HG03457 (cell line): ENCODE data around the gene RCSD1.
"Not testable (repeated sequence)": the region's sequence is repeated elsewhere in the genome, so short reads cannot be mapped to it uniquely, and the experiment has no call there.

Experiments
- ATAC-seq: cut with Tn5 transposase; IDR thresholded peaks from one replicate; pipeline ENCODE4 v1.9.1; 2021; ENCODE audit warnings: moderate number of reproducible peaks; ENCODE audit not compliant: unreplicated experiment

RCSD1 gene, protein sequence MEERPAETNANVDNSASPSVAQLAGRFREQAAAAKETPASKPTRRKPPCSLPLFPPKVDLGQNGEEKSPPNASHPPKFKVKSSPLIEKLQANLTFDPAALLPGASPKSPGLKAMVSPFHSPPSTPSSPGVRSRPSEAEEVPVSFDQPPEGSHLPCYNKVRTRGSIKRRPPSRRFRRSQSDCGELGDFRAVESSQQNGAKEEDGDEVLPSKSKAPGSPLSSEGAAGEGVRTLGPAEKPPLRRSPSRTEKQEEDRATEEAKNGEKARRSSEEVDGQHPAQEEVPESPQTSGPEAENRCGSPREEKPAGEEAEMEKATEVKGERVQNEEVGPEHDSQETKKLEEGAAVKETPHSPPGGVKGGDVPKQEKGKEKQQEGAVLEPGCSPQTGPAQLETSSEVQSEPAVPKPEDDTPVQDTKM

DNA sequence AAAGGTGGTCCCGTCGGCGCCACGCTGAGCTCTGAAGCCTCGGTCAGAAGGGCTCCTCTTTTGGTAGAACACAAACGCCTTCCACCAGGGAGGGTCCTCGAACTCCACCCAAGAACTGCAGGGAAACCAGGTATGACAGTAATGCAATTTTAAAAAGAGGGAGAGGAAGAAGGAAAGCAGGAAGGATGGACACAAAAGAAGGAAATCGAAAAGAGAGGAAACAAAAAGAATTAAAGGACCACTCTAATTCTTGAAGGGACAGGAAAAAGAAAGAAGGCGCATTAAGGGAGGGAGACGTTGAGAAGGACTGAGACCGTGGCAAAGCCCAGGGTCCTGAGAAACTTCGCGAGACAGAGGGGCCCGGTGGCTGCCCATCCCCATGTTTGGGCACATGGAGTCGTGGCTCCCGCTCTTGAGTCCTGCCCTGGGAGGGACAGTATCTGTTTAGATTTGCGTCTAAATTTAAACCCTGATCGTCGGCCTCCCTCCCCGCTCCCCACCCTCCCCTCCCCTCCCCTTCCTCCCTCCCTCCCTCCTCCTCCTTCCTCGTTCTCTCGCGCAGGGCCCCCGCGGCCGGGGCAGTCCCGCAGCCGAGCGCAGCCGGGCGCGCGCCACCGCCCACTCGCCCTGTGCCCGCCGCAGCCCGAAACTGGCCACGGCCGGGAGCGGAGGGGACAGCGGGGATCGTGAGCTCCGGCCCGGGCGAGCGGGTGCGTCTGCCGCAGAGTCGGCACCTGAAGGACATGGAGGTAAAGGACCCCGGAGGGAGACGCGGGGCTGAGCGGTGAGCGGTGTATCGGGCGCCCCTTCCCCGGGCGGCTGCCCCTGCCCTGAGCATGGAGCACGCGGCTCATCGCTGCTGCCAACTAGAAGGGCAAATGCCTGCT lies at the start of gene RCSD1:
TSS of gene RCSD1 (plus strand) at position 552 of the 887 bp plus-strand sequence. CDS start at position 744, 192 bp downstream.
- ATAC-seq: no peak

DNA sequence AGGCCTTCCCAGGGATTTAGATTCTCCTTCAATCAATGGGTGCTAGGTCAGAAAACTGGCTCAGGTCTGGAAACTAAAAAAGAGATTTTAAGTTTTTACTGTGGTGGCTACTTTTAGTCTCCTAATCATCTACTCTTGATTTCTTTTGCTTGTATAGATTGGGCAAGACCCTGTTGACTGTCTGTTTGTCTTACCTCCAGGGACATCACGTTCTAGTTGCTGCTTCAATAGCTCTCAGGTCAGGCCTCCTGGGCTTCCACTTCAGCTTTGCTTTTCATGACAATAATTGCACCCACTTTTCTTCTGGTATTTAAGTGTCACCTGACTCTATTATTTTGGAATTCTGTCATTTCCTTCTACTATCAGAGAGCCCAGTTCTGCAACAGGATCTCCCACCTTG lies 48.0 kb upstream of the RCSD1 start:
- ATAC-seq: no peak

DNA sequence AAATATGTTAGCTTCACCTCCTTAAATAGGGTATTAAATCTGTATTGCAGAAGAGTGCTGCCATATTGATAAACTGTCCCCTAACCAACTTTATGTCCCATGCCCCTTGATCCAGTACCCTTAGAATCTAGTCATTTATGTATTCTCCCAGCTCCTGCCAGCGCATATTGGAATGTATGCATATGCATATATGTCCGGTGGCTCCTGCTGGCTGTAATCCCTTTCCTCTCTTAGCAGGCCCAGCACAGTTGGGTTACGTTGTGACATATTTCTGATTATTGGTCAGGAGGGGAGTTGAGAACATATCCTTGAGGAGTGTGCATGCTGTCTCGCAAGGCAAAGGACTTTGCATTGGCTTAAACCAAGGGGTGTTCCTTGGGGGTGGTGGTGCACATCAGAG lies 47.3 kb upstream of the RCSD1 start:
- ATAC-seq: no peak

DNA sequence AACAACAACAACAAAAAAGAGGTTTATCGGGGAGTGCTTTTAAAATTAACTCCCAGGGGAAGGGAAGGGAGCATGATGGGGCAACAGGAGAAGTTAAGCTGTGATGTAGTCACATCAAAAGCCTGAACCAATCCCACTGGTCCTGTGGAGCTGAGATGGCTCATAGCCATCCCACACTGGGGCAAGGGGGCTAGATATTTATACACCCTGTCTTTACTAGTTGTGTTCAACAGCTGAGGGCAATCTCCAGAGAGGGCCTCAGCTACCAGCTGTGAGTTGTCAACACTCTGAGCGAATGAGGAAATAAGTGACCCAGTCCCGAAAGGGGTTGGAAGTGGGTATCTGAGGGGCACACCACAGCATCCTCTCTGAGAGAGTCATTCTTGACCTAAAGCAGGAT lies 45.5 kb upstream of the RCSD1 start:
- ATAC-seq: no peak

DNA sequence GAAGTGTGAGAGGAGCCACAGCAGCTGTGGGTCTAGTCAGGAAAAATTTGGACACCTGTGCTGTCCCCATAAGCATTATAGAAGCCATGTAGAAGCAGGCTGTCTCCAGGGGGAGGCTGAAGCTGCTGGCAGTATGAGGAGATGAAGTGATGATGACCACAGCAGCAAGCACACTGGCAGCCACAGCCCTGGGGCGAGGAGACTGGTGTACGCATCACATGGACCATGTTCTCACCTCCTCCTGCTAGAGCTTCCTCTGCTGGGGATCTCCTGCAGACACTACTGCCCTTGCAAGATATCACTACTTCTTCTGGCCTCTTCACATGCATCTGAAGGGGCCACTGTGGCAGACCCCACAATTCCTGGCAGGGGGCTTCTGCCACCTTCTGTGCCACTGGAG lies 42.7 kb upstream of the RCSD1 start:
- ATAC-seq: no peak

DNA sequence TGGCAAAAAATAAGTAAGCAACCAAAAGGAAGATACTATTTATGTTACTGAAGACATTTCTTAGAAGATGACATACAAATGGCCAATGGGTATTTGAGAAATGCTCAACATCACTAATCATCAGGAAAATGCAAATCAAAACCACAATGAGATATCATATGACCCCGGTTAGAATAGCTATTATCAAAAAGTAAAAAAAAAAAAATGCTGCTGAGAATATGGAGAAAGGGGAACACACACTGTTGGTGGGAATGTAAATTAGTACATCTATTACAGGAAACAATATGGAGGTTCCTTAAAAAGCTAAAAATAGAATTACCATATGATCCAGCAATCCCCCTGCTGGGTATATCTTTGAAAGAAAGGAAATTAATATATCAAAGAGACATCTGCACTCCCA lies 42.2 kb upstream of the RCSD1 start:
- ATAC-seq: no peak

DNA sequence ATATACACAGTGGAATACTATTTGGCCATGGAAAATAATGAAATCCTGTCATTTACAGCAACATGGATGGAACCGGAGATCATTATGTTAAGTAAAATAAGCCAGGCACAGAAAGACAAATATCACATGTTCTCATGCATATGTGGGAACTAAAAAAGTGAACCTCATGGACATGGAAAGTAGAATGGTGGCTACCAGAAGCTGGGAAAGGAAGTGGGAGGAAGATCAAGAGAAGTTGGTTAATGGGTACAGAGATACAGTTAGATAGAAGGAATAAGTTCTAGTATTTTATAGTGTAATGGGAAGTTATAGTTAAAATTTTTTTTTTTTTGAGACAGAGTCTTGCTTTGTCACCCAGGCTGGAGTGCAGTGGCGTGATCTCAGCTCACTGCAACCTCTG lies 41.7 kb upstream of the RCSD1 start:
- no peak for ATAC-seq

DNA sequence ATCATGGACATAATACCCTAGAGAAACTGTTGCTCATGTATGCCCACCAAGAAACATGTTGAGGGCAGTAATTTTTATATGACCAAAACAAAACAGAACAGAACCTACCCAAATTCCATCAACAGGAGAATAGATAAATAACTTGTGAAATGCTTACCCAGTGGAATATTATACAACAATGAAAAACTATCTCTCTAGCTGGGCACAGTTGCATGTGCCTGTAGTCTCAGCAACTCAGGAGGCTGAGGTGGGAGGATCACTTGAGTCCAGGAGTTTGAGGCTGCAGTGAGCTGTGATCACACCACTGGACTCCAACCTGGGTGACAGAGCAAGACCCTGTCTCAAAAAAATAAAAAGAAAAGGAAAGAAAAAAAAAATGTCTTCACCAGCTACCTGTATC lies 37.6 kb upstream of the RCSD1 start:
- ATAC-seq: no peak

DNA sequence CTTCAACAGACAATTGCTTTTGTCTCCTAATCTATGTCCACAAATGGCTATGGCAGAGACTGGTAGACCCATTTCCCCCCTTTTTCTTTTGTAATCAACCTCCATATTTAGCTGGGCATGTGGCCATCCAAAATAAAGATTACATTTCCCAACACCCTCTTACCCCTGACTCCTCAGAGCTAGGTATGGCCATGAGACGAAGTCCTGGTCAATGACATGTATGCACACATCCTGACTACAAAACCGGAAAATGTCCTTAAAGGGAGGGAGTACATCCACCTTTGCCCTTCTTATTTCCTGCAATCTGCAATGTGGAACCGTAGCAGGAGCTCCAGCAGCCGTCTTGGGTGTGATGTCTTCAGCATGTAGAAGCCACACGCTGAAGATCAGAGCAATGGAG lies 36.2 kb upstream of the RCSD1 start:
- ATAC-seq: no peak

DNA sequence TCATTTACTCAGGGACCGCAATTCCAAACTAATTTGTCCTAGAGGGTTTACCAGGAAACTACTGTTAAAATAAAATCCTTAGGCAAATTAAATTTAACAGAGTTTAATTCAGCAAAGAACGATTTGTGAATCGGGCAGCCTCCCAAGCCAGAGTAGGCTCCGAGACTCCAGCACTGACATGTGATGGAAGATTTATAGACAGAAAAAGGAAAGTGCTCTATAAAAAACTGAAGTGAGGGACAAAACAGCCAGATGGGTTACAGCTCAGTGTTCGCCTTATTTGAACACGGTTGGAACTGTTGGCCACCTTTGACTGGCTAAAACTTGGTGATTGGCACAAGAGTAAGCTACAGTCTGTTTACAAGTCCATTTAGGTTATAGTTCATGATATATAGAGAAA lies 35.2 kb upstream of the RCSD1 start:
- ATAC-seq: no peak

DNA sequence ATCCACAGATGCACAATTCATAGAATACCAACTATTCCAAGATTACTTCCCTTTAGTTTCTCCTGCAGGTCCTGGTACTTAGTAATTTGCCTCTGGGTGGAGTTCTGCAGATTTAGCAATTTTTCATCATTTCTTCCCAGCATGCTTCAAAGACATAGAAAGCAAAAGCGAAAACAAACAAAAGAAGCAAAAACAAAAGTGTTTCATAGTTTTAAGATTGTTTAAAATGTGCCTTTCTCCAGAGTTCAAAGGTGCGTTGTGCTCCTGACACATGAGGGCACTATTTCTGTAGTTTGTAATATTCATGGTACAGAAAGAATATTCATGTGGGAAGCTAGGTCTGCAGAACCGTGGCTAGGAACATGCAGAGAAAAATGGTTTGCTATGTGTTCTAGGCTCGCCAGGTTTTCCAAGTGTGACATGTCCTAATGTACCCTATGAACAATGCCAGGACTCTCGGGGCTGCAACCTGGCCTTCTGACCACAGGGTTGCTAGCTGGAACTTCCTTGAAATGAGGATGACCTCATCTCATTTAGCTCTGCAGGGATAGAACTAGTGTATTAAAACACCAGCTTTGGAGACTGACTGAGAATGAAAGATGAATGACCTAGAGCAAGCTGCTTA lies 30.0 kb upstream of the RCSD1 start:
- ATAC-seq: peak; percentile 59

DNA sequence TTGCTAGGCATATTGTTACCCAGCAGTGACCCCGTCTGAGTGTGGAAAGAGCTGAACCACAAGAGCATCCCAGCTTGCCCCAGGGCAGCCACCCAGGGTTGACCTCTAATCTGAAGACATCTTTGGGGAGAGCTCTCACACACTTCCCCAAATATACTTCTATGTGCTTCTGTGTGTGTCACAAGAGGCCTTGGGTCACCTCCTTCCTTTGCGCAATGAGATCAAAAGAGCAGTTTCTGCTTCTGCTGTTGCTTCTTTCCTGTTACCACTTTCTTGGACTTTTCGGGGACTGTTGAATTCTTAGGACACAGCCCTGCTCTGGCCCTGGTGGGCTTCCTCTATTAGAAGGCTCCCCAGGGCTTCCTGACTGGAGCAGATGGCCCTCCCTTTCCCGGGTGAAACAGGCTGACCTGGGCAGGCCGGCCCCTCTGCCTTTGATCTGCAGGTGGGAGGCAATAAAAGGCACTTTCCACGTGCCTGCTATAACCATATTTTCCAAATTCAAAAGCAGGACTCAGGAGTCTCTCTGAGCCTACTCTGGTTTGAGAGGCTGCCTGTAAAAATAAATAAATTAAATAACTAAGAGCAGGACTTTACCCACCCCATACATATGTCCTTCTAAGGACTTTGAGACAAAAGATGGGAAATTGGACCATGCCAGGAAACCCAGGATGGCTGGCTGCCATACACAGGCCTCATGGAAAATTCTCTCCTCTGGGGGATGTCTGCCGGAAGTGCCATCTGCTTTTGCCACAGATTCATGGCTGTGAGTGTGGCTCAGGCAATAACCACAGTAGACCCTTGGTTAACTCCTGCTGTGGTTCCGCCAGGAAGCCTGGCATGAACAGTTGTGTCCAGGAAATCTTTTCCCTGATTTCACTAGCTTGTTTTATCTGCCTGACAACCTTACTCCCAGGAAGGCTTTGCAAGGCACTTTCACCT lies 28.3 kb upstream of the RCSD1 start:
- ATAC-seq: no peak

DNA sequence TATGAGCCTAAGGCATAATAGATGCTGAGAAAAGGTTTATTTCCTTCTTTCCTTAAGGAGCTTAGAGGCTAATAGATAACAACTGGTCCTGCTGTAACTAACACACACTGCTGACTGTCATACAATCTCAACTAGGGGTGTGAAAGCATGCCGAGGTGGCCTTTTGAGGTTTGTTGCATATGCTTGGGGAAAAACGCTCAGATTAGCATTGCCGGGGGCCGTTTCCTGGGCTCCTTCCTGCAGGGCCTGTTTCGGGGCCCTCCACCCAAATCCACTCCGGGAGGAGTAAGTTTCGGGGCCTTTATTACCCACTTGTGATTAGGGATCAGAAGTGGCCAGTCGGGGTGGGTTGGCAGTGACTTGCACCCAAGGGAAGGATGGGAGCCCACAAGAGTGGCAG lies 27.2 kb upstream of the RCSD1 start:
- ATAC-seq: no peak

DNA sequence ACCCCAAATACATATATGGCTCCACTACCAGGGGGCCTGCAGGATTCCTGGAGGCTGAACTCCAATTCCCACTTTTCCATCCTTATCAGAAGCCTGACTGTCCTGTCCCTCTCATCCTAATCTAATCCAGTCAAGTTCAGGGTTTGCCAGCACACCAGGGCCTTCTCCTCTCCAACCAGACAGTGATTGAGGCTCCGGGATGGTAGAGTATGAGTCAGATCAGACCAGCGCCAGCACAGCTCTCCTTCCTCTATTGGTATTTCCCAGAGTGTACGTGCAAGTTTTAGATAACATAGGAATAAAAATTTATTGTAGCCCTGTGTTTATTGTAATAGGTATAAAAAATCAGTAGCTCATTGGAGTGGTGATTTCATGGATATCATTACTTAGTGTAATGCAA lies 24.5 kb upstream of the RCSD1 start:
- ATAC-seq: no peak

DNA sequence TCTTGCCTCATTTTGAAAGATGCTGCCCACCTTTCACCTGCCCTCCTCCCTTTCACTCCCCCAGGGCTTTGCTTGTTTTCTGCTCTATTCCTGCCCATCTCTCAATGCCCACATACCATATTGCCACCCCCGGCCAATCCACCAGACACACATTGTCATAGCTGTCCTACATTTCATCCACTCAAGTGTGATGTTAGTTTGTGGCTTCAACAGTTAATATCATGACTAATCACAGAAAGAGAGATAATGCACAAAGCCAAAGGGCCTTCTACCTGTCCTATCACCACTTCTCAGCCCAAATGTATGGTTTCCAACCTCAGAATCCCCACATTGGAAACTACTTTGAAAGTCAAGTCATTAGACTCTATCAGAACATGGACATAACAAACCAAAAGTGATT lies 18.0 kb upstream of the RCSD1 start:
- no peak for ATAC-seq

DNA sequence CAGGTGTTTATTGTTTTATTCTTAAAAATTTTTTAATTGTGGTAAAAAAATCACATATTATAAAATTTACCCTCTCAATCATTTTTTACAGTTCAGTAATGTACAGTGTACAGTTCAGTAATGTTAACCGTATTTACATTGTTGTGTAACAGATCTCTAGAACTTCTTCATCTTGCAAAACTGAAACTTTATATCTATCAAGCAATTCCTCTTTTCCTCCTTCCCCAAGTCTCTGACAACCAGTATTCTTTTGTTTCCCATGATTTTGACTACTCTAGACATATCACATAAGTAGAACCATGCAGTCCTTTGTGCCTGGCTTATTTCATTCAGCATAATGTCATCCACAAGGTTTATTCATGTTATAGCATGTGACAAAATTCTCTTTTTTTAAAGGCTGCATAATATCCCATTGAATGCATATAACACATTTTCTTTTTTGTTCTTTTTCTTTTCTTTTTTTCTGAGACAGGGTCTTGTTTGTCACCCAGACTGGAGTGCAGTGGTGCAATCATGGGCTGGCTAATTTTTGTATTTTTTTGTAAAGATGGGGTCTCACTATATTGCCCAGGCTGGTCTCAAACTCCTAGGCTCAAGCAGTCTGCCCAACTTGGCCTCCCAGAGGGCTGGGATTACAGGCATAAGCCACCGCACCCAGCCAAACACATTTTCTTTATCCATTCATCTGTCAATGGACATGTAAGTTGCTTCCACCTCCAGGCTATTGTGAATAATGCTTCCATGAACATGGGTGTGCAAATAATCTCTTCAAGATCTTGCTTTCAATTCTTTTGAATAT lies 17.2 kb upstream of the RCSD1 start:
- ATAC-seq: no peak

DNA sequence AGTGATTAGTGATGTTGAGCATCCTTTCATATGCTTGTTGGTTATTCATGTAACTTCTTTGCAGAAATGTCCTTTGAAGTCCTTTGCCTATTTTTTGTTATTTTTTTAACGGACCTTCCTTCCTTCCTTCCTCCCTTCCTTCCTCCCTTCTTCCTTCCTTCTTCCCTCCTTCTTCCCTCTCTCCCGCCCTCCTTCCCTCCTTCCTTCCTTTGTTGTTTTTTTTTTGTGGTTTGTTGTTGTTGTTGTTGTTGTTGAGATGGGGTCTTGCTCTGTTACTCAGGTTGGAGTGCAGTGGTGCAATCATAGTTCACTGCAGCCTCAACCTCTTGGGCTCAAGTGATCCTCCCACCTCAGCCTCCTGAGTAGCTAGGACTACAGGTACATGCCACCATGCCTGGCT lies 16.0 kb upstream of the RCSD1 start:
- ATAC-seq: not testable (repeated sequence)

DNA sequence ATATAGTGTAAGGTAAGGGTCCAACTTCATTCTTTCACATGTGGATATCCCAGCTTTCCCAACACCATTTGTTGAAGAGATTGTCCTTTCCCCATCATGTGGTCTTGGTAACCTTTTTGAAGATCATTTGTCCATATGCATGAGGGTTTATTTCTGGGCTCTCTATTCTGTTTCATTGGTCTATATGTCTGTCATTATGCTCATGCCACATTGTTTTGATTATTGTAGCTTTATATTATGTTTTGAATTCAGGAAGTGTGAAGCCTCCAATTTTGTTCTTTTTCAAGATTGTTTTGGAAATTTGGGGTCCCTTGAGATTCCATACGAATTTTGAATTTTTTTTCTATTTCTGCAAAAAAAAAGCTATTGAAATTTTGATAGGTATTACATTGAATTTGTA lies 15.2 kb upstream of the RCSD1 start:
- ATAC-seq: no peak

DNA sequence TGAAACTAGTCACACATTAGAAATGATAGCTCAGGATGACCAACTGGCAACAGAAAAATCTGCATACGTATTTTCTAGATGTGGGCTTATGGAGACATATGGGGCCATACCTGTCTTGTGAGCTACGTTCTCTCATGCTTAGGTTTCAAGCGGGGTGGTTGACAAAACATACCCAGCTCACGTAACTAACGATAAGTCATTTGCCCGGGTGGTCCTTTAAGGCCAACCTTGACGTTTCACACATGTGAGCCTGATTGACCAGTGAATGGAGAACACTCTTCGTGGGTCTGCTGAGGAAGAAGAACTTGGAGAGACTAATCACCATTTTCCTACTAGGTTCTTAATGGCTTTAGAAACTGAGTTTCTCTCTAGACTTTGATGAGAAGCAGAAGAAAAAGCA lies 13.5 kb upstream of the RCSD1 start:
- no peak for ATAC-seq
